GM10248 (cell line): ENCODE data around the gene PAN3.

Experiments
- CTCF ChIA-PET: fragments of 300-600 bp; sonication (Branson Sonifier 250); formaldehyde crosslinking; extraction: SDS; loops from one replicate; lab custom pipeline; 2021; ENCODE audit warnings: antibody characterized with exemption; lab: Yijun Ruan, JAX
- POLR2A ChIA-PET: fragments of 350-650 bp; sonication (Branson Sonifier 250); formaldehyde crosslinking; extraction: SDS; loops from one replicate; lab custom pipeline; 2020; ENCODE audit warnings: antibody characterized with exemption; lab: Yijun Ruan, JAX
- DNase-seq: peaks from one replicate; pipeline ENCODE4 v3.0.0; 2012; ENCODE audit errors: extremely low spot score
- TF ChIP-seq, protein P1 (sequence below): IDR thresholded peaks from 2 replicates; pipeline ENCODE4 v1.5.1; 2012; ENCODE audit warnings: mild to moderate bottlenecking, low read depth; ENCODE audit errors: extremely low read depth, missing control alignments, control extremely low read depth

PAN3 gene

DNA sequence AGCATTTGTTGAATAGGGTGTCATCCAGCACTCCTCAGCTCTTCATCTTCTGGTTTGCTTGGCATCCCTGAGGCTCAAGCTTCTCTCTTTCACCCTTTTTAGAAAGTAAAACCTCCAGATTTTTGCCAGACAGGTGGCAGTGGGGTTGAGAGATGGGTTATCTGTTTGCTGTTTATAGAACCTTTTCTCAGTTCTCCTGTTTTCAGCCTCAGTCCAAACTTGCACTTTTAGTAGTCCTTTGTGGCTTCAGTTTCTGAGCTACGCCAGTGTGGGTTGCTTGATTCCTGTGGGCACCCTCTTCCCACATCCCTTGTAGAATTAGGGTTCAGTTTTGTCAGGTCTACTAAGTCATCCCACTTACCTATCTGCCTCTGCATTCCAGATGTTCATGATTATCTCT lies 147.9 kb downstream of the PAN3 start:
- POLR2A ChIA-PET, result no interaction called here
- DNase-seq, result no peak
- TF ChIP-seq, protein P1, sequence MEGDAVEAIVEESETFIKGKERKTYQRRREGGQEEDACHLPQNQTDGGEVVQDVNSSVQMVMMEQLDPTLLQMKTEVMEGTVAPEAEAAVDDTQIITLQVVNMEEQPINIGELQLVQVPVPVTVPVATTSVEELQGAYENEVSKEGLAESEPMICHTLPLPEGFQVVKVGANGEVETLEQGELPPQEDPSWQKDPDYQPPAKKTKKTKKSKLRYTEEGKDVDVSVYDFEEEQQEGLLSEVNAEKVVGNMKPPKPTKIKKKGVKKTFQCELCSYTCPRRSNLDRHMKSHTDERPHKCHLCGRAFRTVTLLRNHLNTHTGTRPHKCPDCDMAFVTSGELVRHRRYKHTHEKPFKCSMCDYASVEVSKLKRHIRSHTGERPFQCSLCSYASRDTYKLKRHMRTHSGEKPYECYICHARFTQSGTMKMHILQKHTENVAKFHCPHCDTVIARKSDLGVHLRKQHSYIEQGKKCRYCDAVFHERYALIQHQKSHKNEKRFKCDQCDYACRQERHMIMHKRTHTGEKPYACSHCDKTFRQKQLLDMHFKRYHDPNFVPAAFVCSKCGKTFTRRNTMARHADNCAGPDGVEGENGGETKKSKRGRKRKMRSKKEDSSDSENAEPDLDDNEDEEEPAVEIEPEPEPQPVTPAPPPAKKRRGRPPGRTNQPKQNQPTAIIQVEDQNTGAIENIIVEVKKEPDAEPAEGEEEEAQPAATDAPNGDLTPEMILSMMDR, result no peak
- CTCF ChIA-PET, result interaction anchor here (1.0 kb wide), 1 partner anchor 10 kb away, joined by 3 read pairs; no protein-coding TSS in a partner anchor

DNA sequence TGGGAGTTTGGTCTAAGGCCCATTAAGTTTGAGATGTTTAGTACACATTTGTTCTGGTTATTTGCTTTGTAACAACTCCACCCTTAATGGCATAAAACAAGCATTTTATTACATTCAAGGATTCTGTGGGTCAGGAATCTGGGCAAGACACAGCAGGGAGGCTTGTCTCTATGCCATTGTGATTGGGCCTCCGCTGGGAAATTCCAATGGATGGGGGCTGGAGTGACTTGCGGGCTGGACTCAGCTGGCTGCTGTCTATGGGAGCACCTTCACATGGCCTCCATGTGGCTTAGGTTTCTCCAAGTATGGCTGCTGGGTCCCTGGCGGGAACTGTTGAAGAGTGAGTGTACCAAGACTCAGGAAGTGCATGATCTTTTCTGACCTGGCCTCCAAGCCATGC lies 159.0 kb downstream of the PAN3 start:
- POLR2A ChIA-PET, result no interaction called here
- TF ChIP-seq, protein P1, result no peak
- DNase-seq, result no peak
- CTCF ChIA-PET, result interaction anchor here (1.4 kb wide), 1 partner anchor 499 kb away, joined by 4 read pairs; no protein-coding TSS in a partner anchor

DNA sequence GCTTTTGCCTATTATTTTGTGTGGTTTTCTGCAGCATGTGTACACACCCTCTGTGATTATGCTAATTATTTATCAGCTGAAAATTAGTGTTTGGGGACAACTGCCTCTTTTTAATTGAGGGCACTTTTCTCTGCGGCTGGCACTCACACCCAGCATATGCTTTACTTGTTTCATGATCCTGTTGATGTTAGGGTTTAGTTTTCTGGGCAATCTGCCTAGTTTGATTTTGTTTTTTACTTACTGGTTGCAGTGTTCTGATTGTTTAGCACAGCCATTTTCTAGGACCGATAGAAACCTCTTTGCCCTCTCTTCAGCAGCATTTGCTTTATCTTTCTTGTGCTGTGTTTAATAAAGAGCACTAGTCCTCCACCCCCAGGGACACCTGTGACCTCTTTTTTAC lies 161.6 kb downstream of the PAN3 start:
- POLR2A ChIA-PET, result no interaction called here
- CTCF ChIA-PET, result interaction anchor here (1.4 kb wide), 1 partner anchor 22 kb away, joined by 3 read pairs; no protein-coding TSS in a partner anchor
- TF ChIP-seq, protein P1, result no peak
- DNase-seq, result no peak

DNA sequence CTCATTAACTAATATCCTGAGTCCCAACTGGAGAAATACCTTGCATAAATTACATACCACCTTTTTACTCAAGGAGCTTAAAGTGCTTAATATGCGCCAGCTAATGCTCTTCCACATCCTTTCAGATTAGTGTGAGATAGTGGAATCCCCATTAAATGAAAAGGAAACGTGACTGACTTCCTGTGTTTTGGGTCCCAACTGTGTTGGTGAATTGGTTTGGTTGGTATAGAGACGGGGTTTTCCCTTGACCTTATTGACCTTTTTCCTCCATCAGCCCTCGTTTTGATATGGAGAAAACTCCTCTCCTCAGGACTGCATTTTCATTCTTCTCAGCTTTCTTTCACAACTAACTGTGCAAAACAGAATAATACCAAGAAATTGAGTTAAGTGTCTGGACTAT lies 163.5 kb downstream of the PAN3 start:
- TF ChIP-seq, protein P1, result no peak
- CTCF ChIA-PET, result interaction anchor here (0.9 to 1.7 kb wide), 3 partner anchors 10 to 63 kb away, joined by 3 to 5 read pairs (median 3); no protein-coding TSS in a partner anchor
- no peak for DNase-seq
- POLR2A ChIA-PET, result no interaction called here

DNA sequence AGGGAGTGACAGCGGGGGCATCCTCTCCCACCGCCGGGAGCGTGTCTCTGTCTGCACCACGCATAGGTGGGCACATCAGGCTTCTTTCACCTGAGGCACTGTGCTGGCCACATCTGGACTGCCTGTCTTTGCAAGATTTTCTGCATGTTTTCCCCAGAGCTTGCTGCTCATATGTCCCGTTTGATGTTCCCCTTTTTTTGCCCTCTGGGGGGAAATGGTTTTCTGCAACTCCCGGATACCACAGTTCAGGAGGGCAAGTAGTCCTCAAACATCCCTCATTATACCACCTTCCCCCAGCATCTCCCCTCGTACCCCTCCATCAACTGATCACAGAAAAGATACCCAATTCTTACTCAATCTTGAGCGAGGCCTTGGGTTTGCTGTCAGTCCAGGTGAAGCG lies 168.0 kb downstream of the PAN3 start:
- TF ChIP-seq, protein P1, result no peak
- CTCF ChIA-PET, result interaction anchor here (1.1 to 2.1 kb wide), 2 partner anchors 12 kb away, joined by 5 read pairs; no protein-coding TSS in a partner anchor
- DNase-seq, result no peak
- POLR2A ChIA-PET, result no interaction called here

DNA sequence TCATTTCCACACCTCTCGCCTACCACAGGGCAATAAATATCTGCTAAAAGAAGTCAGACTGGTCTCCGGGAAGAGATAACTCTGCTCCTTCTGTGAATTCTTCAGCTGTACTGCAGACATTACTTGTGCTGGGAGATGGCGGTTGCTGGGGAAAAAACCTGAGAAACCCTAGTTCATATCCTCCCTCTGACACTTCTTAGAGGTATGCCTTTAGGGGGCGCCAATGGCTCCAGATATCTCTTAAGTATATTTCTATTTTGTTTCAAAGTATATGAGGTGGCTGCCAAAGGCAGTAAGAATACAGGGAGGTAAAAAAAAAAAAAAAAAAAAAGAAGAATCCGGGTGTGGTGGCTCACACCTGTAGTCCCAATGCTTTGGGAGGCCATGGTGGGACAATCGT lies 175.2 kb downstream of the PAN3 start:
- TF ChIP-seq, protein P1, result peak; percentile 22
- peak; percentile 32 for DNase-seq
- ChIA-PET POLR2A (no interaction called here), CTCF (no interaction called here)
